ENCODE results near the gene NOA1. TPM values are rescaled to one million over a fixed set of nuclear protein-coding genes. Genes with fewer than 3 reads are reported as not detected.

The NOA1 gene
- total and polyA plus RNA-seq, 2 of the 8 experiments (the other 6 are each of a cell fraction or from before 2014, with no cell fraction given), result 24.3 to 28.1 TPM

Small RNA genes within 50 kb of the gene (small RNA-seq; reads per million reads assigned to genes)
- not detected for gene RNU6-998P (ENCODE audit: insufficient read depth)

Other genes with a start within 250 kb of the NOA1 start
- gene SPINK2, start 155.9 kb downstream of the NOA1 start, total RNA-seq (2021; fragmentation: NEBNext Ultra II Directional; extraction: Animal tissue kit (Norgen Biotek cat#: 25700)), result 1.4 and 1.6 TPM in 2 replicates
- 0.89 and 1.9 TPM in 2 replicates for gene SPINK2, start 155.9 kb downstream of the NOA1 start, polyA plus RNA-seq (2011; rRNA removed)
- gene REST, start 69.7 kb downstream of the NOA1 start, total RNA-seq (2021; fragmentation: NEBNext Ultra II Directional; extraction: Animal tissue kit (Norgen Biotek cat#: 25700)), result 66.3 and 70.2 TPM in 2 replicates
- gene REST, start 69.7 kb downstream of the NOA1 start, polyA plus RNA-seq (2011; rRNA removed), result 6.9 and 10.2 TPM in 2 replicates
- gene POLR2B, start 1.3 kb upstream of the NOA1 start, total RNA-seq (2021; fragmentation: NEBNext Ultra II Directional; extraction: Animal tissue kit (Norgen Biotek cat#: 25700)), result 99.9 and 115 TPM in 2 replicates
- 36.5 and 59.3 TPM in 2 replicates for gene POLR2B, start 1.3 kb upstream of the NOA1 start, polyA plus RNA-seq (2011; rRNA removed)
- 0.48 and 0.55 TPM in 2 replicates for gene IGFBP7, start 132.8 kb upstream of the NOA1 start, total RNA-seq (2021; fragmentation: NEBNext Ultra II Directional; extraction: Animal tissue kit (Norgen Biotek cat#: 25700))
- 0.17 and 0.25 TPM in 2 replicates for gene IGFBP7, start 132.8 kb upstream of the NOA1 start, polyA plus RNA-seq (2011; rRNA removed)

Data from H1 (cell line).